ENCODE measurements around the gene DDX39B. TPM values are rescaled to one million over a fixed set of nuclear protein-coding genes. Genes with fewer than 3 reads are reported as not detected.
"Not testable (repeated sequence)": the region's sequence is repeated elsewhere in the genome, so short reads cannot be mapped to it uniquely, and the experiment has no call there.

Gene DDX39B
- total RNA-seq, 1 experiment from 2014 or later = 317 TPM

- DNase-seq (ENCODE audit: low spot score) = not testable (repeated sequence)
These were observed 55.6 kb downstream of the DDX39B start for GRCh38 chr6:31486065-31486837.

- DNase-seq (ENCODE audit: low spot score) = no peak
These were observed 56.7 kb downstream of the DDX39B start for GRCh38 chr6:31485055-31485454.

GRCh38 chr6:31483392-31483791, 58.4 kb downstream of the DDX39B start:
- DNase-seq (ENCODE audit: low spot score) = no peak

- no peak for DNase-seq (ENCODE audit: low spot score)
These were observed 61.2 kb downstream of the DDX39B start for GRCh38 chr6:31480574-31480973.

Other genes with a start within 250 kb of the DDX39B start
- 284 and 365 TPM in 2 replicates for gene HLA-B, start 184.8 kb downstream of the DDX39B start, total RNA-seq (2014; rRNA removed; shearing (Covaris generic))
- gene MICA, start 138.4 kb downstream of the DDX39B start, total RNA-seq (2014; rRNA removed; shearing (Covaris generic)) = 60.3 and 67.6 TPM in 2 replicates
- gene MICB, start 43.9 kb downstream of the DDX39B start, total RNA-seq (2014; rRNA removed; shearing (Covaris generic)) = 16.5 and 17.1 TPM in 2 replicates
- gene MCCD1, start 13.0 kb downstream of the DDX39B start, total RNA-seq (2014; rRNA removed; shearing (Covaris generic)) = not detected in 2 replicates
- 1.4 and 2.3 TPM in 2 replicates for gene ATP6V1G2, start 4.6 kb upstream of the DDX39B start, total RNA-seq (2014; rRNA removed; shearing (Covaris generic))
- gene NFKBIL1, start 5.6 kb upstream of the DDX39B start, total RNA-seq (2014; rRNA removed; shearing (Covaris generic)) = 21.1 and 22.0 TPM in 2 replicates
- gene LTA, start 30.3 kb upstream of the DDX39B start, total RNA-seq (2014; rRNA removed; shearing (Covaris generic)) = not detected in 2 replicates
- gene TNF, start 33.6 kb upstream of the DDX39B start, total RNA-seq (2014; rRNA removed; shearing (Covaris generic)) = not detected in 2 replicates
- not detected in 2 replicates for gene LTB, start 40.4 kb upstream of the DDX39B start, total RNA-seq (2014; rRNA removed; shearing (Covaris generic))
- gene LST1, start 44.3 kb upstream of the DDX39B start, total RNA-seq (2014; rRNA removed; shearing (Covaris generic)) = not detected in 2 replicates
- not detected in 2 replicates for gene NCR3, start 51.0 kb upstream of the DDX39B start, total RNA-seq (2014; rRNA removed; shearing (Covaris generic))
- gene AIF1, start 73.2 kb upstream of the DDX39B start, total RNA-seq (2014; rRNA removed; shearing (Covaris generic)) = not detected in 2 replicates
- gene PRRC2A, start 78.7 kb upstream of the DDX39B start, total RNA-seq (2014; rRNA removed; shearing (Covaris generic)) = 46.7 and 55.9 TPM in 2 replicates
- 176 and 186 TPM in 2 replicates for gene BAG6, start 110.7 kb upstream of the DDX39B start, total RNA-seq (2014; rRNA removed; shearing (Covaris generic))
- gene APOM, start 113.9 kb upstream of the DDX39B start, total RNA-seq (2014; rRNA removed; shearing (Covaris generic)) = 2.0 and 4.2 TPM in 2 replicates
- gene C6orf47, start 118.8 kb upstream of the DDX39B start, total RNA-seq (2014; rRNA removed; shearing (Covaris generic)) = 15.9 and 22.0 TPM in 2 replicates
- 9.5 and 13.2 TPM in 2 replicates for gene GPANK1, start 123.0 kb upstream of the DDX39B start, total RNA-seq (2014; rRNA removed; shearing (Covaris generic))
- gene CSNK2B, start 124.1 kb upstream of the DDX39B start, total RNA-seq (2014; rRNA removed; shearing (Covaris generic)) = 263 and 282 TPM in 2 replicates
- gene LY6G5B, start 128.0 kb upstream of the DDX39B start, total RNA-seq (2014; rRNA removed; shearing (Covaris generic)) = 1.2 and 2.0 TPM in 2 replicates
- gene LY6G5C, start 139.1 kb upstream of the DDX39B start, total RNA-seq (2014; rRNA removed; shearing (Covaris generic)) = not detected in 2 replicates
- 38.5 and 40.9 TPM in 2 replicates for gene ABHD16A, start 161.3 kb upstream of the DDX39B start, total RNA-seq (2014; rRNA removed; shearing (Covaris generic))
- not detected in 2 replicates for gene LY6G6F, start 164.9 kb upstream of the DDX39B start, total RNA-seq (2014; rRNA removed; shearing (Covaris generic))
- gene LY6G6D, start 173.3 kb upstream of the DDX39B start, total RNA-seq (2014; rRNA removed; shearing (Covaris generic)) = not detected in 2 replicates
- not detected in 2 replicates for gene LY6G6C, start 179.7 kb upstream of the DDX39B start, total RNA-seq (2014; rRNA removed; shearing (Covaris generic))
- not detected in 2 replicates for gene MPIG6B, start 181.4 kb upstream of the DDX39B start, total RNA-seq (2014; rRNA removed; shearing (Covaris generic))
- gene DDAH2, start 187.3 kb upstream of the DDX39B start, total RNA-seq (2014; rRNA removed; shearing (Covaris generic)) = 134 and 166 TPM in 2 replicates
- gene CLIC1, start 194.5 kb upstream of the DDX39B start, total RNA-seq (2014; rRNA removed; shearing (Covaris generic)) = 927 and 1,153 TPM in 2 replicates
- 3.2 and 6.1 TPM in 2 replicates for gene MSH5, start 198.0 kb upstream of the DDX39B start, total RNA-seq (2014; rRNA removed; shearing (Covaris generic))
- gene SAPCD1, start 220.7 kb upstream of the DDX39B start, total RNA-seq (2014; rRNA removed; shearing (Covaris generic)) = 1.1 and 3.0 TPM in 2 replicates
- gene VWA7, start 235.3 kb upstream of the DDX39B start, total RNA-seq (2014; rRNA removed; shearing (Covaris generic)) = 0.60 and 3.2 TPM in 2 replicates